Mesodermal cell (in vitro differentiated cells): ENCODE data around the gene DCTN1.
"Not testable (repeated sequence)": the region's sequence is repeated elsewhere in the genome, so short reads cannot be mapped to it uniquely, and the experiment has no call there.

Source experiments
- H3K27ac ChIP-seq: 2 replicates; pipeline ENCODE4 v1.7.0; 2013; ENCODE audit warnings: mild to moderate bottlenecking, low read depth, low read length, moderate library complexity; ENCODE audit not compliant: severe bottlenecking
- H3K36me3 ChIP-seq: 2 replicates; pipeline ENCODE4 v1.7.1; 2013; ENCODE audit warnings: mild to moderate bottlenecking, low read length, moderate library complexity; ENCODE audit not compliant: control insufficient read depth, insufficient read depth
- H3K4me1 ChIP-seq: one replicate; pipeline ENCODE4 v1.7.1; 2013; ENCODE audit warnings: mild to moderate bottlenecking, low read length; ENCODE audit not compliant: insufficient read depth, control insufficient read depth, poor library complexity, severe bottlenecking
- H3K4me3 ChIP-seq: 2 replicates; pipeline ENCODE4 v1.7.0; 2013; ENCODE audit warnings: low read length, control low read depth, mild to moderate bottlenecking; ENCODE audit not compliant: insufficient read depth, poor library complexity, severe bottlenecking; ENCODE audit errors: extremely low read depth
- H3K9me3 ChIP-seq: 2 replicates; pipeline ENCODE4 v1.7.1; 2013; ENCODE audit warnings: mild to moderate bottlenecking, low read length, moderate library complexity; ENCODE audit not compliant: control insufficient read depth
- WGBS, 2 experiments: methylation state at CpG; one replicate each; pipeline ENCODE4 v1.1.5; 2013; ENCODE audit warnings: missing lambda C conversion rate in 2 of 2; ENCODE audit not compliant: insufficient coverage in 2 of 2; 5-methylcytosine and 5-hydroxymethylcytosine counted together

The DCTN1 gene

GRCh38 chr2:74345272-74345943, 34.7 kb downstream of the DCTN1 start:
- H3K4me3 ChIP-seq, result no peak overlapping the region
- H3K9me3 ChIP-seq, result no peaks in the 10 kb centered on the region
- WGBS, 2 experiments, result 81 to 87% methylated on average over 3 to 5 of the region's 8 CpGs
- H3K4me1 ChIP-seq, result no peaks in the 10 kb centered on the region
- no peaks in the 10 kb centered on the region for H3K36me3 ChIP-seq
- no peak overlapping the region for H3K27ac ChIP-seq

DNA sequence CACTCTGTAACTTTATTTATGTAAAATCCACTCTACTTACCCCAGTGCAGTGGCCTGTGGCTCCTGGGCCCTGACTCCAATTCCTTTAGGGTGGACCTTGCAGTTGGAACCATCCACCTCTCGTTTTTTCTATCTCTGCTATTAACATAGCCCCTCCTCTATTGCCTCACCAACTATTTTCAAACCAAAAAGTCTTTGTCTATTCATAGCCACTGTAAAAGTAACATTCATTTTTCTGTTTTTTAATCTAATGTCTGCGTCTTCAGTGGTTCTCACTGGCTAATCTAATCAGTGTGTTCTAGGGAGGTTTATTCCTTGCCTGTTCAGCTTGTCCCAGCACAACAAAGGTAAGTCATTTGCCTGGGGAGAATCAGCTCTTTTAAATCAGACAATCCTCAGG, 36.8 kb downstream of the DCTN1 start, which contains the start of gene SLC4A5:
TSS of gene SLC4A5 (minus strand) at position 101 of the 400 bp plus-strand sequence. CDS start 28,393 bp downstream, outside the sequence.
- 71 to 87% methylated on average over 1 to 2 of the region's 2 CpGs for WGBS, 2 experiments

DNA sequence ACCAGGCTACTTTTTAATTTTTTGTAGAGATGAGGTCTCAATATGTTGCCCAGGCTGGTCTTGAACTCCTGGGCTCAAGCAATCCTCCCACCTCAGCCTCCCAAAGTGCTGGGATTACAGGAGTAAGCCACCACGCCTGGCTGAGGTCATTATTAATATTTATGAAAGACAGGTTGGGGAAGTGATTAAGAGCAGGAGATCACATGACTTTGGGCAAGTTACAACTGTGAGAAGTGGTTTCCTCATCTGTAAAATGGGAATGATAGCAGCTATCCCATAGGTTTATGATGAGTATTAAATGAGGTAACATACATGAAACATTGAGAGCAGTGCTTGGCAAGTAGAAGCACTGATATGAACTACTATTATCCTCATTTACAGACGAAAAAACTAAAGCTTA, 43.9 kb downstream of the DCTN1 start:
- H3K27ac ChIP-seq, H3K4me3 ChIP-seq, H3K36me3 ChIP-seq, H3K4me1 ChIP-seq, H3K9me3 ChIP-seq: not testable (repeated sequence)
- WGBS, 2 experiments, result no CpG with 5 or more reads among the region's 2 CpGs

More for the DNA sequence above, 36.8 kb downstream of the DCTN1 start, which contains the start of gene SLC4A5:
- no peak within 1 kb of the TSS for H3K27ac ChIP-seq
- H3K9me3 ChIP-seq, result no peaks in the 10 kb centered on the region
- no peak within 1 kb of the TSS for H3K4me3 ChIP-seq
- H3K4me1 ChIP-seq, result no peaks in the 10 kb centered on the region
- H3K36me3 ChIP-seq, result no peaks in the 10 kb centered on the region

GRCh38 chr2:74334931-74335333, 45.2 kb downstream of the DCTN1 start:
- 36 to 54% methylated on average over 2 to 3 of the region's 3 CpGs for WGBS, 2 experiments
- Histone ChIP-seq H3K4me1 (no peaks in the 10 kb centered on the region), H3K27ac (no peak overlapping the region), H3K9me3 (no peaks in the 10 kb centered on the region), H3K36me3 (no peaks in the 10 kb centered on the region), H3K4me3 (no peak overlapping the region)

- WGBS, 2 experiments, result 80 to 96% methylated on average over 2 to 6 of the region's 6 CpGs
- H3K4me1 ChIP-seq, result no peaks in the 10 kb centered on the region
Measured at GRCh38 chr2:74333896-74334586, 46.1 kb downstream of the DCTN1 start.

DNA sequence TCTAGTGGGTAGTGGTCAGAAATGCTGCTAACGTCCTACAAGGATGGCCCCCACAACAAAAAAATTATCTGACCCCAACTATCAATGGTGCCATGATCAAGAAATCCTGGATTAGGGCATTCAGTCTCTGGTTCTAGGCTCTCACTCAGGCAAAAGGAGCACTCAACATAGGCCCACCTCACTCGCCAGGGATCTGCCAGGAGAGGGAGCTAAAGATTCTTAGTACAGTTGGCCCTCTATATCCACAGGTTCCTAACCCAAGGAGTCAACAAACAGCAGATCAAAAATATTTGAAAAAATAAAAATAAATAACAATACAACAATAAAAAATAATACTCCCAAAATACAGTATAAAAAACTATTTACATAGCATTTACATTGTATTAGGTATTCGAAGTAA, 46.9 kb downstream of the DCTN1 start:
- no peak overlapping the region for H3K4me3 ChIP-seq
- no CpG with 5 or more reads among the region's 3 CpGs for WGBS, 2 experiments
- H3K9me3 ChIP-seq, result no peaks in the 10 kb centered on the region
- H3K4me1 ChIP-seq, result no peaks in the 10 kb centered on the region
- no peaks in the 10 kb centered on the region for H3K36me3 ChIP-seq
- no peak overlapping the region for H3K27ac ChIP-seq

More at GRCh38 chr2:74333896-74334586, 46.1 kb downstream of the DCTN1 start:
- no peak overlapping the region for H3K27ac ChIP-seq
- H3K9me3 ChIP-seq, result no peaks in the 10 kb centered on the region
- H3K4me3 ChIP-seq, result no peak overlapping the region
- no peaks in the 10 kb centered on the region for H3K36me3 ChIP-seq

DNA sequence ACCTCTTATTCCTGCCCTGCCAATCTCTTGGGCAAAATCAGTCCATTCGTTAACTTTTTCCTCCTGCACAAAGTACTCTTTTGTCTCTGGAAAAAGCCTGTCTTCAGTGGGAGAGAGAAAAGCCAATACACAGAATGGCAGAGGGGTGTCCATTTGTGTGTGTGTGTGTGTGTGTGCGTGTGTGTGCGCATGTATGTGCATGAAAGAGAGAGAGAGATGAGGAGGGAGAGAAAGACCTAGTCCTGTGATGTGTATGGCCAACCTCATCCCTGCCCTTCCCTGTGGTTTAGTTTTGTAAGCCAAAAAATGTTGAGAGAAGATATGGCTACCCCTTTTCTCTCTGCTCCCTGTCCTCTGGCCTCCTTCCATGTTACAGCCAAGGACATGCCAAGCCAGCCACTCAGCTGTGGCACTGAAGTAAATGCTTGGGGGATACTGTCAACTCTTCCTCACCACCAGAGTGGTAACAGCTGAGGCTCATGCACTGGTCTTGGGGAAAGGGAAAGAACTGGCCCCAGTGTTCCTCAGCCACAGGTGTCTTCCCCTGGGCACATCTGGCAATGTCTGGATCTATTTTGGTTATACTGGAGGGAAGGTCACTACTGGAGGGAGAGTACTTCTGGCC, 47.4 kb downstream of the DCTN1 start:
- no peak overlapping the region for H3K27ac ChIP-seq
- 76 to 100% methylated on average over 2 to 3 of the region's 3 CpGs for WGBS, 2 experiments
- no peaks in the 10 kb centered on the region for H3K36me3 ChIP-seq
- no peaks in the 10 kb centered on the region for H3K4me1 ChIP-seq
- H3K4me3 ChIP-seq, result no peak overlapping the region
- no peaks in the 10 kb centered on the region for H3K9me3 ChIP-seq

GRCh38 chr2:74328573-74328972, 51.5 kb downstream of the DCTN1 start:
- H3K4me3 ChIP-seq, result no peak overlapping the region
- H3K27ac ChIP-seq, result no peak overlapping the region

GRCh38 chr2:74328074-74328473, 52.0 kb downstream of the DCTN1 start:
- 33 to 67% methylated on average over 2 of the region's 2 CpGs for WGBS, 2 experiments
- no peaks in the 10 kb centered on the region for H3K36me3 ChIP-seq
- H3K9me3 ChIP-seq, result no peaks in the 10 kb centered on the region
- no peak overlapping the region for H3K4me3 ChIP-seq
- H3K27ac ChIP-seq, result no peak overlapping the region
- no peaks in the 10 kb centered on the region for H3K4me1 ChIP-seq

More at GRCh38 chr2:74328573-74328972, 51.5 kb downstream of the DCTN1 start:
- 92 to 93% methylated on average over 2 of the region's 2 CpGs for WGBS, 2 experiments
- H3K36me3 ChIP-seq, result no peaks in the 10 kb centered on the region
- H3K9me3 ChIP-seq, result no peaks in the 10 kb centered on the region
- no peaks in the 10 kb centered on the region for H3K4me1 ChIP-seq

GRCh38 chr2:74327627-74328026, 52.5 kb downstream of the DCTN1 start:
- WGBS, 2 experiments, result no CpG with 5 or more reads among the region's 1 CpG
- Histone ChIP-seq H3K4me1 (no peaks in the 10 kb centered on the region), H3K4me3 (no peak overlapping the region), H3K36me3 (no peaks in the 10 kb centered on the region), H3K27ac (no peak overlapping the region), H3K9me3 (no peaks in the 10 kb centered on the region)
